ENCODE results near the gene CLDN24. TPM values are rescaled to one million over a fixed set of nuclear protein-coding genes. Genes with fewer than 3 reads are reported as not detected.

The CLDN24 gene
- total RNA-seq, 2 experiments from 2014 or later = not detected

- Mint-ChIP-seq H3K36me3 (no peaks in the 10 kb centered on the region), H3K4me3 (no peak overlapping the region), H3K27ac (no peak overlapping the region), H3K27me3 (no peaks in the 10 kb centered on the region), H3K4me1 (no peaks in the 10 kb centered on the region), H3K9me3 (no peaks in the 10 kb centered on the region)
- DNase-seq = no peak
These were observed 33.3 kb downstream of the CLDN24 start for GRCh38 chr4:183288955-183289354.

DNA sequence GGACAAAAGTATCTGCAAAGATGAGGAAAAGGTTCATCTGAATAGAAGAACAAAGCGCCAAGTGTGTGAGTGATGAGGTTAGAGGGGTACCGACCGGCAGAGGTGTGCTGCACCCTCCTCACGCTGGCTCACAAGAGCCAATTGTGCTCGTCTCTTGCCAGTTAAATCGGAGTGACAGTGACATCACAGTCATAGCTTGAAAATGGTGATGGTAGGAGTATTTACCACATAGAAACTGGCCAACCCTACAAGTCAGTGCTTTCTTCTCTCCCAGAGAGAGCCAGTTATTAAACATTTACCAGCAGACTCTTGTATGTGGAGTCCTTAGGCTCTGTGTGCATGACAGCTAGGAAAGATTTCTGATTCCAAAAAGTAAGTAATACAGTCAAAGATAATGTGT lies 34.5 kb downstream of the CLDN24 start:
- H3K27ac Mint-ChIP-seq = no peak overlapping the region
- H3K36me3 Mint-ChIP-seq = no peaks in the 10 kb centered on the region
- H3K4me3 Mint-ChIP-seq = no peak overlapping the region

DNA sequence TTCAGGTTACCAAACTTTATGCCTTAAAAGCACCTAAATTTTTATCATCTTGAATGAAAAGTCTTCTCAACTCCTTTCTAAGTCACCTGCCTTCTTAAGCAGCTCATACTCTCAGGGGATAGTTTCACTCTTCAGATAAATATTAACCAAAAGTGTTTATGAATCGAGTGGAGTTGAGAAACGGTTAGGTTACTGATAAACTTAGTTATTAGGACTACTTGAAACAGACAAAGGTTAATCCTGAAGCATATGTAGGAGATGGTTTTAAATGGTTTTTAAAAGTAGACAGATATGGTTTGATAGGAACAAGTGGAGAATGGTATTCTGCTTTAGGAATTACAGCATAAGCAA lies 34.9 kb downstream of the CLDN24 start:
- Mint-ChIP-seq H3K9me3 (no peaks in the 10 kb centered on the region), H3K27me3 (no peaks in the 10 kb centered on the region), H3K27ac (no peak overlapping the region), H3K4me3 (no peak overlapping the region), H3K4me1 (no peaks in the 10 kb centered on the region), H3K36me3 (no peaks in the 10 kb centered on the region)
- no peak for DNase-seq

More for the DNA sequence above, 34.5 kb downstream of the CLDN24 start:
- DNase-seq = no peak
- no peaks in the 10 kb centered on the region for H3K27me3 Mint-ChIP-seq
- H3K4me1 Mint-ChIP-seq = no peaks in the 10 kb centered on the region
- no peaks in the 10 kb centered on the region for H3K9me3 Mint-ChIP-seq

DNA sequence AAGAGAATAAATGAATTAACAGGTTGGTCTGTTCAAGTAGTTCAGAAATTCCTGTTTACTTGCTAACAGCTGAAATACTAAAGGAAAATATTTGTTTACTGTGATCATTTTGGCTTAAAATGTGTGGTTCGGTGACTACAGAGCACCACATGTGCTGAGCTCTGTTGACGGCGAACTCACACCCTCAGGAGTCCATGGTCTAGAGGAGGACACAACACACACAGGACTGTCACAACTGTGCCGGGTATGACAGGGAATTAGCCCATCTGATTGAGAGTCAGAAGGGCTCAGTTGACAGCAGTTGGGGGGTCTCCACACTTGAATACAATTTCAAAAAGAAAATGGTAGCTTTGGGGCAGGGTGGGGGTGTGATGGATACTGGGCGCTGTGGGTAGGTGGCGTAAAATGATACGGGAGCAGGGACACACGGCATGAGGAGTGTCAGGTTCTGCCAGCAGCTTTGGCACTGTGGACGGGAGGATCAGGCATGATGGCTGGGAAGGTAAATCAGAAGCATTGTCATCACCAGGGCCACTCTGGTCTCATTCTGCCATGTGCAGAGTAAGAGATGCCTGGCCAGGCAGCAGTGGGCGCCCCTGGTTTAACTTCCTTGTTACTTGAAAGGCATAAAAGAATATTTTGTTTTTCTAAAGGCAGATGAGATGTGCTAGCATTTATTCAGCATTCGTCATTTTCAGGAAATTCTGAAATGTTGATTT lies 35.5 kb downstream of the CLDN24 start:
- Mint-ChIP-seq H3K36me3 (no peaks in the 10 kb centered on the region), H3K27me3 (no peaks in the 10 kb centered on the region), H3K4me3 (no peak overlapping the region), H3K27ac (no peak overlapping the region), H3K4me1 (no peaks in the 10 kb centered on the region), H3K9me3 (no peaks in the 10 kb centered on the region)
- no peak for DNase-seq

DNA sequence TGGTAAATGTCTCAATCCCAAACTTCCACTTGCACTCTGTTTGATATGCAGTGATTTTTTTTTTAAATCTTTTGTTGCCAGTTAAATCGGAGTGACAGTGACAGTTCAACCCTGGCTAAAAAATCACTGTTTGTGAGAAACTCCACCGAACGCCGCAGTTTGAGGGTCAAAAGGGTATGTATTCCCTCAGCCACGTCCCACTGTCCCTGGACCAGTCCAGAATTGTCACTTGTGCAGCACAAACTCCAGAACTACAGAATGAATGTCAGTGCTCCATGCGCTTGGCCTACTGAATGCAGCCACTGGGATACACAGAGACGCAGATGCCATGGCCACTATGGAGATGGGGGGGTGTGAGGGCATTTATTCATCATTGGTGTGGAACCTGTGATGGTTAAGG lies 36.3 kb downstream of the CLDN24 start:
- Mint-ChIP-seq H3K4me3 (no peak overlapping the region), H3K36me3 (no peaks in the 10 kb centered on the region), H3K27me3 (no peaks in the 10 kb centered on the region), H3K27ac (no peak overlapping the region), H3K9me3 (no peaks in the 10 kb centered on the region), H3K4me1 (no peaks in the 10 kb centered on the region)
- no peak for DNase-seq

- Mint-ChIP-seq H3K27ac (no peak overlapping the region), H3K36me3 (no peaks in the 10 kb centered on the region), H3K4me1 (no peaks in the 10 kb centered on the region), H3K4me3 (no peak overlapping the region), H3K9me3 (no peaks in the 10 kb centered on the region), H3K27me3 (no peaks in the 10 kb centered on the region)
- no peak for DNase-seq
These were observed 37.3 kb downstream of the CLDN24 start for GRCh38 chr4:183284965-183285364.

GRCh38 chr4:183284258-183284785 lies 37.9 kb downstream of the CLDN24 start:
- H3K27me3 Mint-ChIP-seq = no peaks in the 10 kb centered on the region
- no peak overlapping the region for H3K27ac Mint-ChIP-seq
- H3K9me3 Mint-ChIP-seq = no peaks in the 10 kb centered on the region
- H3K4me1 Mint-ChIP-seq = no peaks in the 10 kb centered on the region
- no peak overlapping the region for H3K4me3 Mint-ChIP-seq
- no peaks in the 10 kb centered on the region for H3K36me3 Mint-ChIP-seq
- DNase-seq = no peak

- H3K36me3 Mint-ChIP-seq = peaks cover 3% of the 10 kb centered on the region
- no peak overlapping the region for H3K27ac Mint-ChIP-seq
- DNase-seq = no peak
- H3K27me3 Mint-ChIP-seq = no peaks in the 10 kb centered on the region
- no peak overlapping the region for H3K4me3 Mint-ChIP-seq
- no peaks in the 10 kb centered on the region for H3K4me1 Mint-ChIP-seq
- peaks cover 17% of the 10 kb centered on the region for H3K9me3 Mint-ChIP-seq
These were observed 46.1 kb downstream of the CLDN24 start for GRCh38 chr4:183276106-183276505.

GRCh38 chr4:183272384-183272783 lies 49.8 kb downstream of the CLDN24 start:
- Mint-ChIP-seq H3K36me3 (peaks cover 3% of the 10 kb centered on the region), H3K27me3 (no peaks in the 10 kb centered on the region), H3K9me3 (peaks cover 17% of the 10 kb centered on the region), H3K27ac (no peak overlapping the region), H3K4me1 (no peaks in the 10 kb centered on the region), H3K4me3 (no peak overlapping the region)
- no peak for DNase-seq

Other genes with a start within 250 kb of the CLDN24 start
- 1 to 10 TPM; 4.4 to 4.6 TPM for gene WWC2, start 223.2 kb downstream of the CLDN24 start, total RNA-seq
- gene CLDN22, start 2.1 kb downstream of the CLDN24 start, total RNA-seq = not detected
- 10 to 100 TPM; 27.7 to 29.7 TPM for gene CDKN2AIP, start 122.2 kb upstream of the CLDN24 start, total RNA-seq
- gene ING2, start 182.6 kb upstream of the CLDN24 start, total RNA-seq = 10 to 100 TPM; 17.4 to 18.0 TPM